NCI-H345 (cell line): ENCODE results near the gene KCNJ16.

Experiments
- DNase-seq: peaks from one replicate; lab custom pipeline; 2025; lab: John Stamatoyannopoulos, UW

KCNJ16 gene

DNA sequence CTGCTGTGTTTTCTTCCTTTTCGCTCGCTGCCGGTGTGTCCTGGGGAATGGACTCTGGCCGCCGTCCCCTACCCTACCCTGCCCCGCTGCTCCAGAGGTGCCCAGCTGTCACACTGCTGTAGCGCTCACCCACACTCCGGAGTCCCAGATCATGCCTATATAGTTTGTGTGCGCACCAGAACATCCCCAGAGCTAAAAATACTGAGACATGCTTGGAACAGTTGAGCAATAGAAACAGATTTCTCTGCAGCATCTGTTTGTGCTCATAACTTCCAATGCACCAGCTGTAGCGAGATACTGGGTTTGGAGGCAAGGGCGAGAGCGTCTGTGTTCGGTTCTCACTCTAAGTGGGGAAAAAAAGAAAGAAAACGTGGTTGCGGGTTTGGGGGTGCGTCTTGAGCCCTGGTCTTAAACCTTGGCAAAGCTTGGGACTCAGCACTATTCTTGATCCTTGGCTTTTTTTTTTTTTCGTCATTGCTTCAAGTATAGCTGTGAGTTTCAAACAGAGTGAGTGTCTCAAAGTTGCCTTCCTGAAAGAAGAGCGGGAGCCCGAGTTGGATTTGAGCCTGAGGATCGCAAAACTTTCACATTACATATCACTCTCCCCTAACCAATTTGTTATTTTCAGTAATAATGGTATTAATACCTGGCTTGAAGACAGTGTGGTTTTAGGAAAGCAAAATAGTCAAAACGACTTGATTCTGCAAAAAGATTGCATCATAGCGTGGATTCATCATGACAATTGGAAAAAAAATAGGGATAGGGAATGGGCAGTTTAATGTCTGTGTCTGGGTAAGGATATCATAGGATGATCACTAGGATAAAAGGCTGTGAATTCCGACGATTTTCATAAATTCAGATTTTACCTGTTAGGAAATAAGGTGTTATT, 94.9 kb downstream of the KCNJ16 start:
- no peak for DNase-seq

DNA sequence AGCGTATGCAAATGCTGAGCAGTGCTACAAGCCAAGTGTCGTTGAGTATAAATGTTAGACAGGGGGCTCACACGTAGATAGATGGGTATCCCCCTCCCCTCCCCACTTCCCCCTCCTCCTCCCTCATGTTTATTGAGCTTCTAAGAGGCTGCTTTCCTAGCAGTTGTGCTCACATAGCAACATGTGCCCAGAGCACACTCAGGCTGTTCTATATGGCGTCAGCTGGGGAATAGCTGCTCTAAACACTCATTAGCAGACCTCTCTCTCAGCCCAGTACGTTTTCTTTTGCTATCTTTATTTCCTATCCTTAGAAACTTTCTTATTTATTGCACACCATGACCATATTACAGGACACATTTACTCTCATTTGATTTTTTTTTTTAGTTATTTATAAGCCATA, 96.1 kb downstream of the KCNJ16 start:
- DNase-seq = no peak

- no peak for DNase-seq
These were observed 97.4 kb downstream of the KCNJ16 start for GRCh38 chr17:70172449-70172848.

GRCh38 chr17:70172923-70173322, 97.9 kb downstream of the KCNJ16 start:
- no peak for DNase-seq

DNA sequence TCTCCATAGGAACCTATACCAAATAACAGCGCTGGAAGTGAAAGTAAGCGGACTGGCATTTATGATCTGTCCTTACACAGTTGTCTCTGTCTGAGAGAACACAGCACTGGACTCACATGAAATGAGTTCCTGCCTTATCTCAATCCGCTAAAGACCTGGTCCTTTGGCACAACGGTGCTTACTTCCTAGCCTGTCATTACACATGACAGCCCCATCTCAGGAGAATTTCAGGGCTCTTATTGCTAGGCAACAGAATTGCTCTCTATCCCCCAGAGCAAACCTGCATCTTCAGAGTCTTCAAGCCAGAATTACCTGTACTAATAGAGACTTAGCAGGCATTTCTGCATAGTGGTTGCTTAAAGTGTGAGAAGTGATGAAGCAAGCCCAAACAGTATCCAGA, 98.7 kb downstream of the KCNJ16 start:
- DNase-seq = no peak

DNA sequence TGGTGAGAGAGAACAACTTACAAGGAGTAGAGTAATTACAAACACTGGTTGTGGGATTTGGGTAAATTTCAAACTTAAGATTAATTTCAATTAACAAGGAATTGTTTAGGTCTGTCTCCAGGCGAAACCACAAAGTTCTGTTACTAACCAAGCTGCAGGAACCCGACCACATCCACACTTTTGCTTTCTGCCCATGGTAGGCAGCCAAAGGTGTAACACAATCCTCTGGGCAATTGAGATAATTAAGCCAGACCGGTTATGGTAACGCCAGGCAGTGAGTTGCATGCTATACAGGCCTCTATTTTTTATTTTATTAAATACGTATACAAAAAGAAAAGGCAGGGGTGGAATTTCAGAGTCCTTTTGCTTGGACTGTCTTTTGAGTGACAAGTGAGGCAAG, 106.4 kb downstream of the KCNJ16 start:
- no peak for DNase-seq

DNA sequence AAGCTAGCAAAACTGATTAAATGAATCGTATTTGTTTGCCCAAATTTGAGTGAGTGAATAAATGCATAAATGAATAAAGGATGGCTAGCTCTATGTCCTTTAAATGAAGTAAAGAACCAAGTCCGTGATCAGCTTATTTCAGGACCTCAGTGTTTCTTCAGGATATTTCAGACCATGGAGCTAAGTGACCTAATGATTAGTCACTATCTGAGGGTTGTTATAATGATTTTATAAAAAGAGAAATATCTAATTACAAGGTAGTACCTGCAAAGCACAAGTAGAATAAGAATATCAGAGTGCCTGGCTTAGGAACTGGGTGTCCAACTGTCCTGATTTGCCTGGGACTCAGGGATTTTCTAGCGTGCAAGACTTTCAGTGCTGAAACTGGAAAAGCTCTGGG, 106.8 kb downstream of the KCNJ16 start:
- no peak for DNase-seq

DNA sequence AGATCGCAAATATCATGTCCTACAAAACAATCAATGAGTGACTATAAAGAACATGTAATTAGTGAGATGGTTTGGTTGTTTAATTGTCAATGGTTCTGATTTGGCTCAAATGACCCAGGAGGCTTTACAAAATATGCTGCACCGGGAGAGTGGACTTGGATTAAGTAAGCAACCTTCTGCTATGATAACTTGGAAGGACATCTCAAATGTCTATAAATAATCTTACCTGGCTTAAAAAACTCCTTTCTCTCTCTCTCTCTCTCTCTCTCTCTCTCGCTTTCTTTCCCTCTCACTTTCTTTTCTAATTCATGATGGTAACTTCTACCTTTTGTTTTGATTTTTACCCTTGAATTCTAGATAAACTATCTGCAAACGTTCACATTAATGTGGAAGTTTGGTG, 108.5 kb downstream of the KCNJ16 start:
- no peak for DNase-seq

DNA sequence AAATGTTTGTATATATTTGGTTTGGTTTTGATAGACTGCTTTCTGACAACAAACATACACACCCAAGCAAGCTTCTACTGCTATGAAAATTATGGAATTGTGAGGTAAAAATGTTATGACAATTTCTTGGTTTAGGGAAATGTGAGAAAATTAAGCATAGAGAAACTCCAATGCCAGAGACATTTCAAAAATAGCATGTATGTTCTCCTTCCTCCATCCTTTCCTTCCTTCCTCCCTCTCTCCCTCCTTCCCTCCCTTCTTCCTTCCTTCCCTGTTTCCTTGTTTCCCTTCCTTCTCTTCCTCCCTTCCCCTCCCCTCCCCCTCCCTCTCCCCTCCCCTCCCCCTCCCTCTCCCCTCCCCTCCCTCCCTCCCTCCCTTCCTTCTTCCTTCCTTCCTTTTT, 109.2 kb downstream of the KCNJ16 start:
- DNase-seq = no peak

GRCh38 chr17:70184770-70185169, 109.7 kb downstream of the KCNJ16 start:
- no peak for DNase-seq
